Gastrocnemius medialis (tissue), 4 donors: ENCODE results near the gene LHPP.

Experiments
- POLR2A ChIP-seq, 2 donors: fragments of 450-650 bp; IDR thresholded peaks; one replicate each; pipeline ENCODE4 v1.6.1; 2017; ENCODE audit warnings: antibody characterized with exemption in 2 of 2, mild to moderate bottlenecking in 2 of 2, moderate library complexity in 2 of 2
- TF ChIP-seq, protein P1 (sequence below), 5 experiments: fragments of 450-650 bp in 3 of 5; fragments of 200-600 bp in 2 of 5; sonication (generic) in 2 of 5; IDR thresholded peaks in 4 of 5; conservative IDR thresholded peaks in 1 of 5; 1 replicate in 4 of 5; 2 replicates in 1 of 5; pipeline ENCODE4 v1.5.1; 2016 to 2019; ENCODE audit warnings: antibody characterized with exemption in 5 of 5, mild to moderate bottlenecking in 3 of 5, moderate library complexity in 3 of 5

DNA sequence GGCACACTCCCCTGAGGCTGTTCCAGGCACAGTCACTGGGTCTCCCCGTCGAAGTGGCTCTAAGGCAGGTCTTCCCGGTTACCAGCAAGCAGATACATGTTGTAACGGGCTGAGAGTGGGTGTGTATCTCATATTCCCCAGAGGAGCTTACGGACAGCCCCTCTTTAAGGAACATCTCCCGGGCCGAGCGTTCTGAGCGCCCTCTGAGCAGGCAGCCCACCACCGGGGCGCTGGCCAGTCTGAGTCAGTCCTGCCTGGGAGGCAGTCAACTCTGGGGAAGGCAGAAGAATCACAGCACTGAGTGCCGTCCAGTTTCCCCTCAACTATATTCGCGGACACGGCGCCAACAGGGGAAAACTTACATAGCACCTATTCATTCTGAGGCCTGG, 117.4 kb downstream of the LHPP start:
- TF ChIP-seq, protein P1, sequence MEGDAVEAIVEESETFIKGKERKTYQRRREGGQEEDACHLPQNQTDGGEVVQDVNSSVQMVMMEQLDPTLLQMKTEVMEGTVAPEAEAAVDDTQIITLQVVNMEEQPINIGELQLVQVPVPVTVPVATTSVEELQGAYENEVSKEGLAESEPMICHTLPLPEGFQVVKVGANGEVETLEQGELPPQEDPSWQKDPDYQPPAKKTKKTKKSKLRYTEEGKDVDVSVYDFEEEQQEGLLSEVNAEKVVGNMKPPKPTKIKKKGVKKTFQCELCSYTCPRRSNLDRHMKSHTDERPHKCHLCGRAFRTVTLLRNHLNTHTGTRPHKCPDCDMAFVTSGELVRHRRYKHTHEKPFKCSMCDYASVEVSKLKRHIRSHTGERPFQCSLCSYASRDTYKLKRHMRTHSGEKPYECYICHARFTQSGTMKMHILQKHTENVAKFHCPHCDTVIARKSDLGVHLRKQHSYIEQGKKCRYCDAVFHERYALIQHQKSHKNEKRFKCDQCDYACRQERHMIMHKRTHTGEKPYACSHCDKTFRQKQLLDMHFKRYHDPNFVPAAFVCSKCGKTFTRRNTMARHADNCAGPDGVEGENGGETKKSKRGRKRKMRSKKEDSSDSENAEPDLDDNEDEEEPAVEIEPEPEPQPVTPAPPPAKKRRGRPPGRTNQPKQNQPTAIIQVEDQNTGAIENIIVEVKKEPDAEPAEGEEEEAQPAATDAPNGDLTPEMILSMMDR (IDR thresholded peaks at IDR 0.05 in 4 of 5, conservative IDR thresholded peaks at IDR 0.05 in 1 of 5) = no peak
- no peak for TF ChIP-seq POLR2A (IDR thresholded peaks at IDR 0.05)
